ENCODE results near the gene TXNDC11.

DNA sequence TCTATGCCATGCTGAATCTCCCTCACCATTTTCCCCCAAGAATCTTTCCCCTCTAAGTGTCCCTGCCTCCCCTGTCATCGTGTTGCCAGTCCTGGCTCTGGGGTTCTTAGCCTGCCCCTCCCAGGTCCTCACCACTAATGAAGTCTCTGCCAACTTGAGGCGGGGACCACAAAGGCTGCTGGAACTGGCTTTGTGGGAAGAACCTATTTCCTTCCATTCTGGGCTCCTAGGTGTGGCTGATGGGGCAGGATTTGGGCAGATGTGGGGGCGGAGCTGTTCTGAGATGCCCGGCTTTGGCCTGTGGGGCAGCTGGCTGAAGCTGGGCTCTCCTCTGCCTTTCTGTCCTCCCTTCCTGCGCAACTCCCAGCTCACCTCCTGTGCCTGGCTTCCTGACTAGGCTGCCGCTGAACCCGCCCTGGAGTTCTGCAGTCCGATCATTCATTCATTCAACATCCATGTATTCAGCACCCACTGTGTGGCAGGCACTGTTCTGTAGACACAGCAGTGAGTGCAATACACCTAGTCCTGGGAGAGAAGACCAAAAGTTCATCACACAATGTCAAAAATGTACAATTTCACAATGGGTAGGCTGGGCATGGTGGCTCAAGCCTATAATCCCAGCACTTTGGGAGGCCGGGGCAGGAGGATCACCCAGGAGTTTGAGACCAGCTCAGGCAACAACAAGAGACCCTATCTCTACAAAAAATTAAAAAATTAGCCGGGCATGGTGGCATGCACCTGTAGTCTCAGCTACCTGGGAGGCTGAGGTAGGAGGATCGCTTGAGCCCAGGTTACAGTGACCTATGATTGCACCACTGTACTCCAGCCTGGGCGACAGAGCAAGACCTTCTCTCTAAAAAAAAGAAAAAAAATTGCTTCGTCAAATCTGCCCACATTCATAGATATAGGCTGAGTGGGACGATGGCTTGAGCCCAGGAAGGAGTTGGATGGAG lies 76.3 kb downstream of the TXNDC11 start:
- TF ChIP-seq, protein P1, sequence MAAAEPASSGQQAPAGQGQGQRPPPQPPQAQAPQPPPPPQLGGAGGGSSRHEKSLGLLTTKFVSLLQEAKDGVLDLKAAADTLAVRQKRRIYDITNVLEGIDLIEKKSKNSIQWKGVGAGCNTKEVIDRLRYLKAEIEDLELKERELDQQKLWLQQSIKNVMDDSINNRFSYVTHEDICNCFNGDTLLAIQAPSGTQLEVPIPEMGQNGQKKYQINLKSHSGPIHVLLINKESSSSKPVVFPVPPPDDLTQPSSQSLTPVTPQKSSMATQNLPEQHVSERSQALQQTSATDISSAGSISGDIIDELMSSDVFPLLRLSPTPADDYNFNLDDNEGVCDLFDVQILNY (CRISPR knock-in tag; IDR thresholded peaks at IDR 0.05): no peak
- TF ChIP-seq, protein P2, sequence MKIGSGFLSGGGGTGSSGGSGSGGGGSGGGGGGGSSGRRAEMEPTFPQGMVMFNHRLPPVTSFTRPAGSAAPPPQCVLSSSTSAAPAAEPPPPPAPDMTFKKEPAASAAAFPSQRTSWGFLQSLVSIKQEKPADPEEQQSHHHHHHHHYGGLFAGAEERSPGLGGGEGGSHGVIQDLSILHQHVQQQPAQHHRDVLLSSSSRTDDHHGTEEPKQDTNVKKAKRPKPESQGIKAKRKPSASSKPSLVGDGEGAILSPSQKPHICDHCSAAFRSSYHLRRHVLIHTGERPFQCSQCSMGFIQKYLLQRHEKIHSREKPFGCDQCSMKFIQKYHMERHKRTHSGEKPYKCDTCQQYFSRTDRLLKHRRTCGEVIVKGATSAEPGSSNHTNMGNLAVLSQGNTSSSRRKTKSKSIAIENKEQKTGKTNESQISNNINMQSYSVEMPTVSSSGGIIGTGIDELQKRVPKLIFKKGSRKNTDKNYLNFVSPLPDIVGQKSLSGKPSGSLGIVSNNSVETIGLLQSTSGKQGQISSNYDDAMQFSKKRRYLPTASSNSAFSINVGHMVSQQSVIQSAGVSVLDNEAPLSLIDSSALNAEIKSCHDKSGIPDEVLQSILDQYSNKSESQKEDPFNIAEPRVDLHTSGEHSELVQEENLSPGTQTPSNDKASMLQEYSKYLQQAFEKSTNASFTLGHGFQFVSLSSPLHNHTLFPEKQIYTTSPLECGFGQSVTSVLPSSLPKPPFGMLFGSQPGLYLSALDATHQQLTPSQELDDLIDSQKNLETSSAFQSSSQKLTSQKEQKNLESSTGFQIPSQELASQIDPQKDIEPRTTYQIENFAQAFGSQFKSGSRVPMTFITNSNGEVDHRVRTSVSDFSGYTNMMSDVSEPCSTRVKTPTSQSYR (CRISPR knock-in tag; IDR thresholded peaks at IDR 0.05): no peak
- no peak for TF ChIP-seq TCF7 (CRISPR knock-in tag; IDR thresholded peaks at IDR 0.05; ENCODE audit: low read depth)
- TF ChIP-seq, protein P3, sequence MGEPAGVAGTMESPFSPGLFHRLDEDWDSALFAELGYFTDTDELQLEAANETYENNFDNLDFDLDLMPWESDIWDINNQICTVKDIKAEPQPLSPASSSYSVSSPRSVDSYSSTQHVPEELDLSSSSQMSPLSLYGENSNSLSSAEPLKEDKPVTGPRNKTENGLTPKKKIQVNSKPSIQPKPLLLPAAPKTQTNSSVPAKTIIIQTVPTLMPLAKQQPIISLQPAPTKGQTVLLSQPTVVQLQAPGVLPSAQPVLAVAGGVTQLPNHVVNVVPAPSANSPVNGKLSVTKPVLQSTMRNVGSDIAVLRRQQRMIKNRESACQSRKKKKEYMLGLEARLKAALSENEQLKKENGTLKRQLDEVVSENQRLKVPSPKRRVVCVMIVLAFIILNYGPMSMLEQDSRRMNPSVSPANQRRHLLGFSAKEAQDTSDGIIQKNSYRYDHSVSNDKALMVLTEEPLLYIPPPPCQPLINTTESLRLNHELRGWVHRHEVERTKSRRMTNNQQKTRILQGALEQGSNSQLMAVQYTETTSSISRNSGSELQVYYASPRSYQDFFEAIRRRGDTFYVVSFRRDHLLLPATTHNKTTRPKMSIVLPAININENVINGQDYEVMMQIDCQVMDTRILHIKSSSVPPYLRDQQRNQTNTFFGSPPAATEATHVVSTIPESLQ (CRISPR knock-in tag; IDR thresholded peaks at IDR 0.05): no peak
- no peak for TF ChIP-seq ETV6 (CRISPR knock-in tag; IDR thresholded peaks at IDR 0.05)
- TF ChIP-seq, protein P4, sequence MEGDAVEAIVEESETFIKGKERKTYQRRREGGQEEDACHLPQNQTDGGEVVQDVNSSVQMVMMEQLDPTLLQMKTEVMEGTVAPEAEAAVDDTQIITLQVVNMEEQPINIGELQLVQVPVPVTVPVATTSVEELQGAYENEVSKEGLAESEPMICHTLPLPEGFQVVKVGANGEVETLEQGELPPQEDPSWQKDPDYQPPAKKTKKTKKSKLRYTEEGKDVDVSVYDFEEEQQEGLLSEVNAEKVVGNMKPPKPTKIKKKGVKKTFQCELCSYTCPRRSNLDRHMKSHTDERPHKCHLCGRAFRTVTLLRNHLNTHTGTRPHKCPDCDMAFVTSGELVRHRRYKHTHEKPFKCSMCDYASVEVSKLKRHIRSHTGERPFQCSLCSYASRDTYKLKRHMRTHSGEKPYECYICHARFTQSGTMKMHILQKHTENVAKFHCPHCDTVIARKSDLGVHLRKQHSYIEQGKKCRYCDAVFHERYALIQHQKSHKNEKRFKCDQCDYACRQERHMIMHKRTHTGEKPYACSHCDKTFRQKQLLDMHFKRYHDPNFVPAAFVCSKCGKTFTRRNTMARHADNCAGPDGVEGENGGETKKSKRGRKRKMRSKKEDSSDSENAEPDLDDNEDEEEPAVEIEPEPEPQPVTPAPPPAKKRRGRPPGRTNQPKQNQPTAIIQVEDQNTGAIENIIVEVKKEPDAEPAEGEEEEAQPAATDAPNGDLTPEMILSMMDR (IDR thresholded peaks at IDR 0.05): no peak
- TF ChIP-seq GRHL2 (CRISPR knock-in tag; IDR thresholded peaks at IDR 0.05; ENCODE audit: insufficient replicate concordance, severe bottlenecking): no peak
- TF ChIP-seq NFYB (CRISPR knock-in tag; conservative IDR thresholded peaks at IDR 0.05; ENCODE audit: low read depth): no peak
